T-cell (primary cell): Measurements from ENCODE around the gene MRM1. TPM values are rescaled to one million over a fixed set of nuclear protein-coding genes. Genes with fewer than 3 reads are reported as not detected.
A peak's percentile ranks its signal among the peaks of the same experiment; 100 is the strongest.

ENCODE experiments used
- ATAC-seq, 4 experiments: fragments of 200-7000 bp in 3 of 4; fragments of 150-1000 bp in 1 of 4; cut with Tn5 transposase; replicated peaks in 1 of 4; 1 replicate in 3 of 4; 2 replicates in 1 of 4; pipeline ENCODE4 v1.10.0; 2021; ENCODE audit warnings: moderate library complexity in 3 of 4, mild to moderate bottlenecking in 2 of 4, moderate number of reproducible peaks in 1 of 4
- CTCF ChIA-PET, 2 donors: fragments of 300-600 bp; sonication (Branson Sonifier 250); formaldehyde crosslinking; loops; one replicate each; lab custom pipeline; 2022; ENCODE audit warnings: antibody characterized with exemption in 2 of 2; lab: Charles Lee
- POLR2A ChIA-PET, 2 donors: fragments of 300-600 bp; sonication (Branson Sonifier 250); formaldehyde crosslinking; loops; one replicate each; lab custom pipeline; 2022; ENCODE audit warnings: antibody characterized with exemption in 2 of 2; lab: Charles Lee
- DNase-seq, 35 experiments: peaks; one replicate each; pipeline versions ENCODE4 v3.0.0 to v3.0.0-alpha.2; 2013 to 2023
- H3K27ac ChIP-seq: one replicate; pipeline ENCODE4 v1.5.1; 2013; ENCODE audit warnings: low read length
- H3K27me3 ChIP-seq, 2 experiments: replicated peaks in 1 of 2; 1 replicate in 1 of 2; 2 replicates in 1 of 2; pipeline versions ENCODE4 v1.6.1 to v1.7.0; 2013; ENCODE audit warnings: low read length in 1 of 2, mixed read lengths in 1 of 2; ENCODE audit not compliant: control insufficient read depth in 2 of 2, insufficient read depth in 2 of 2; ENCODE audit errors: extremely low read depth in 1 of 2
- H3K36me3 ChIP-seq, 2 donors: 1 replicate in 1 of 2; 2 replicates in 1 of 2; pipeline versions ENCODE4 v1.6.1 to v1.7.0; 2013; ENCODE audit warnings: low read length in 1 of 2; ENCODE audit not compliant: control insufficient read depth in 2 of 2, insufficient read depth in 1 of 2; ENCODE audit errors: extremely low read depth in 1 of 2
- H3K4me1 ChIP-seq, 2 experiments: 1 replicate in 1 of 2; 2 replicates in 1 of 2; pipeline versions ENCODE4 v1.6.1 to v1.7.0; 2013; ENCODE audit warnings: low read length in 2 of 2, mixed read lengths in 1 of 2; ENCODE audit not compliant: insufficient read depth in 2 of 2, control insufficient read depth in 1 of 2; ENCODE audit errors: extremely low read depth in 1 of 2
- H3K4me3 ChIP-seq, 2 donors: 1 replicate in 1 of 2; 2 replicates in 1 of 2; pipeline versions ENCODE4 v1.5.1 to v1.7.0; 2013; ENCODE audit warnings: mild to moderate bottlenecking in 2 of 2, low read length in 1 of 2, moderate library complexity in 1 of 2; ENCODE audit not compliant: control insufficient read depth in 1 of 2; ENCODE audit errors: extremely low read depth in 1 of 2
- H3K9me3 ChIP-seq: 2 replicates; pipeline ENCODE4 v1.7.0; 2013
- H3K27ac Mint-ChIP-seq, 2 donors: one replicate each; pipeline ENCODE4 v1.8.0; 2020 to 2021; ENCODE audit warnings: mild to moderate bottlenecking in 2 of 2, mixed read lengths in 2 of 2
- H3K27me3 Mint-ChIP-seq, 2 donors: one replicate each; pipeline ENCODE4 v1.8.0; 2021 to 2022; ENCODE audit warnings: mixed read lengths in 2 of 2
- H3K36me3 Mint-ChIP-seq: one replicate; pipeline ENCODE4 v1.8.0; 2021; ENCODE audit warnings: mixed read lengths
- H3K4me1 Mint-ChIP-seq, 3 donors: one replicate each; pipeline ENCODE4 v1.8.0; 2020 to 2022; ENCODE audit warnings: mixed read lengths in 3 of 3, mild to moderate bottlenecking in 1 of 3
- H3K4me3 Mint-ChIP-seq, 3 donors: one replicate each; pipeline ENCODE4 v1.8.0; 2020 to 2022; ENCODE audit warnings: mild to moderate bottlenecking in 3 of 3, mixed read lengths in 3 of 3, moderate library complexity in 3 of 3
- H3K9me3 Mint-ChIP-seq, 3 donors: one replicate each; pipeline ENCODE4 v1.8.0; 2020 to 2022; ENCODE audit warnings: mixed read lengths in 3 of 3
- WGBS: methylation state at CpG from one replicate; pipeline ENCODE4 v1.1.5; 2013; ENCODE audit warnings: missing lambda C conversion rate; ENCODE audit not compliant: insufficient coverage; 5-methylcytosine and 5-hydroxymethylcytosine counted together
- total RNA-seq, 35 experiments: library from RNA in 6 of 35; stranded (reverse) in 6 of 35; fragments of 120-200 nt in 1 of 35; gene quantifications; one replicate each; pipeline versions ENCODE4 v1.2.1 to v1.2.4 and lab custom pipeline; 2013 to 2026

Gene MRM1
- total RNA-seq, 5 donors from 2014 or later (not counting 1 experiment from before 2014, with no cell fraction given), result 2.3 to 18.2 (median 15.4) TPM

- DNase-seq, result no peak
- Histone ChIP-seq H3K27ac (no peak overlapping the region), H3K36me3 (no peaks in the 10 kb centered on the region), H3K27me3 (no peaks in the 10 kb centered on the region), H3K4me1 (peaks cover 5 to 29% of the 10 kb centered on the region in 2 experiments), H3K4me3 (no peak overlapping the region), H3K9me3 (no peaks in the 10 kb centered on the region)
- Mint-ChIP-seq H3K4me1 (peaks cover 22 to 28% (median 25%) of the 10 kb centered on the region in 3 donors), H3K27me3 (no peaks in the 10 kb centered on the region), H3K4me3 (no peak overlapping the region), H3K27ac (no peak overlapping the region), H3K36me3 (no peaks in the 10 kb centered on the region), H3K9me3 (no peaks in the 10 kb centered on the region)
- POLR2A ChIA-PET, result interaction anchor here in 1 of 2 donors (0.6 kb wide), 1 partner anchor 14 kb away, joined by 3 read pairs; no protein-coding TSS in a partner anchor
- WGBS, result 95% methylated on average over 9 of the region's 13 CpGs
- ATAC-seq, result no peak
- CTCF ChIA-PET, result interaction anchor here in 1 of 2 donors (0.6 kb wide), 1 partner anchor 26 kb away, joined by 3 read pairs; no protein-coding TSS in a partner anchor
Observed at GRCh38 chr17:36598951-36599401, 2.4 kb upstream of the MRM1 start.

GRCh38 chr17:36599546-36600250, 1.7 kb upstream of the MRM1 start:
- Histone ChIP-seq H3K27ac (no peak overlapping the region), H3K4me1 (peaks cover 5 to 33% of the 10 kb centered on the region in 2 experiments), H3K4me3 (no peak overlapping the region), H3K36me3 (no peaks in the 10 kb centered on the region), H3K27me3 (no peaks in the 10 kb centered on the region), H3K9me3 (no peaks in the 10 kb centered on the region)
- CTCF ChIA-PET, result no interaction called here
- 97% methylated on average over 7 of the region's 11 CpGs for WGBS
- no peak for ATAC-seq
- Mint-ChIP-seq H3K27ac (peak overlapping the region in 1 of 2 donors; percentile 95), H3K27me3 (no peaks in the 10 kb centered on the region), H3K9me3 (no peaks in the 10 kb centered on the region), H3K4me1 (peaks cover 29 to 35% (median 30%) of the 10 kb centered on the region in 3 donors), H3K4me3 (peak overlapping the region in 1 of 3 donors; percentile 12), H3K36me3 (no peaks in the 10 kb centered on the region)
- POLR2A ChIA-PET, result interaction anchor here in 1 of 2 donors (0.6 kb wide), 1 partner anchor 15 kb away, joined by 3 read pairs; no protein-coding TSS in a partner anchor
- no peak for DNase-seq

- H3K4me3 Mint-ChIP-seq, result peak overlapping the region; percentile 88 to 93 (median 88)
- H3K9me3 Mint-ChIP-seq, result no peaks in the 10 kb centered on the region
- H3K9me3 ChIP-seq, result no peaks in the 10 kb centered on the region
- H3K36me3 ChIP-seq, result no peaks in the 10 kb centered on the region
- POLR2A ChIA-PET, result interaction anchor here in 1 of 2 donors (0.6 kb wide), 1 partner anchor 758 kb away, joined by 3 read pairs; no protein-coding TSS in a partner anchor
- peak overlapping the region; percentile 77 for H3K27ac ChIP-seq
- H3K27ac Mint-ChIP-seq, result peak overlapping the region; percentile 91 to 95
- no peaks in the 10 kb centered on the region for H3K27me3 Mint-ChIP-seq
- H3K4me3 ChIP-seq, result no peak overlapping the region
- 67% methylated on average over 1 of the region's 3 CpGs for WGBS
- H3K27me3 ChIP-seq, result no peaks in the 10 kb centered on the region
- CTCF ChIA-PET, result interaction anchor here in 1 of 2 donors (0.7 to 1.7 kb wide), 4 partner anchors 8 to 639 kb away, joined by 3 to 7 read pairs (median 4); partner anchors contain the start of genes MYO19 and PIGW
- DNase-seq (no peak), ATAC-seq (no peak)
- no peaks in the 10 kb centered on the region for H3K36me3 Mint-ChIP-seq
- H3K4me1 ChIP-seq, result peaks cover 5 to 33% of the 10 kb centered on the region in 2 experiments
- H3K4me1 Mint-ChIP-seq, result peaks cover 34 to 40% (median 37%) of the 10 kb centered on the region in 3 donors
Observed at GRCh38 chr17:36600465-36600864, 918 bp upstream of the MRM1 start.

- Histone ChIP-seq H3K9me3 (no peaks in the 10 kb centered on the region), H3K4me3 (peak overlapping the region; percentile 74 to 99), H3K27me3 (no peaks in the 10 kb centered on the region), H3K36me3 (no peaks in the 10 kb centered on the region), H3K27ac (peak overlapping the region; percentile 77), H3K4me1 (peaks cover 5 to 33% of the 10 kb centered on the region in 2 experiments)
- Mint-ChIP-seq H3K9me3 (no peaks in the 10 kb centered on the region), H3K27ac (peak overlapping the region; percentile 91 to 95), H3K4me1 (peaks cover 39 to 42% (median 41%) of the 10 kb centered on the region in 3 donors), H3K27me3 (no peaks in the 10 kb centered on the region), H3K4me3 (peak overlapping the region; percentile 88 to 93 (median 88)), H3K36me3 (no peaks in the 10 kb centered on the region)
- CTCF ChIA-PET, result interaction anchor here (0.6 to 1.7 kb wide), 7 partner anchors 8 to 638 kb away, joined by 3 to 7 read pairs (median 3); partner anchors contain the start of genes MYO19 (in 1 of the 2) and PIGW (in 1 of the 2)
- POLR2A ChIA-PET, result interaction anchor here in 1 of 2 donors (0.6 kb wide), 1 partner anchor 758 kb away, joined by 3 read pairs; no protein-coding TSS in a partner anchor
- 20% methylated on average over 8 of the region's 10 CpGs for WGBS
- peak; percentile 23 to 35 (median 30) for ATAC-seq
- DNase-seq, result peak in 10 of 35 experiments; percentile 6 to 55 (median 22)
Observed at GRCh38 chr17:36600936-36601302, 464 bp upstream of the MRM1 start.

GRCh38 chr17:36602030-36602748, 806 bp downstream of the MRM1 start:
- peak overlapping the region; percentile 77 for H3K27ac ChIP-seq
- CTCF ChIA-PET, result interaction anchor here (0.5 to 2.0 kb wide), 19 partner anchors 10 to 992 kb away, joined by 3 to 19 read pairs (median 3); partner anchors contain the start of genes MYO19 (in 1 of the 2), PIGW (in 1 of the 2) and ZNHIT3 (in 1 of the 2)
- 0% methylated on average over 31 of the region's 38 CpGs for WGBS
- Mint-ChIP-seq H3K27me3 (no peaks in the 10 kb centered on the region), H3K9me3 (no peaks in the 10 kb centered on the region), H3K36me3 (no peaks in the 10 kb centered on the region), H3K4me3 (peak overlapping the region; percentile 88 to 93 (median 88)), H3K27ac (peak overlapping the region; percentile 57 to 95), H3K4me1 (peaks cover 42 to 45% (median 45%) of the 10 kb centered on the region in 3 donors)
- no peaks in the 10 kb centered on the region for H3K27me3 ChIP-seq
- ATAC-seq (peak in 3 of 4 experiments; percentile 3 to 14 (median 8)), DNase-seq (peak in 2 of 35 experiments; percentile 7 to 27)
- POLR2A ChIA-PET, result interaction anchor here in 1 of 2 donors (0.7 kb wide), 1 partner anchor 611 kb away, joined by 3 read pairs; no protein-coding TSS in a partner anchor
- no peaks in the 10 kb centered on the region for H3K36me3 ChIP-seq
- peaks cover 5 to 33% of the 10 kb centered on the region in 2 experiments for H3K4me1 ChIP-seq
- peak overlapping the region; percentile 74 to 99 for H3K4me3 ChIP-seq
- H3K9me3 ChIP-seq, result no peaks in the 10 kb centered on the region
